ENCODE data around the gene EXOC6B.

The EXOC6B gene

DNA sequence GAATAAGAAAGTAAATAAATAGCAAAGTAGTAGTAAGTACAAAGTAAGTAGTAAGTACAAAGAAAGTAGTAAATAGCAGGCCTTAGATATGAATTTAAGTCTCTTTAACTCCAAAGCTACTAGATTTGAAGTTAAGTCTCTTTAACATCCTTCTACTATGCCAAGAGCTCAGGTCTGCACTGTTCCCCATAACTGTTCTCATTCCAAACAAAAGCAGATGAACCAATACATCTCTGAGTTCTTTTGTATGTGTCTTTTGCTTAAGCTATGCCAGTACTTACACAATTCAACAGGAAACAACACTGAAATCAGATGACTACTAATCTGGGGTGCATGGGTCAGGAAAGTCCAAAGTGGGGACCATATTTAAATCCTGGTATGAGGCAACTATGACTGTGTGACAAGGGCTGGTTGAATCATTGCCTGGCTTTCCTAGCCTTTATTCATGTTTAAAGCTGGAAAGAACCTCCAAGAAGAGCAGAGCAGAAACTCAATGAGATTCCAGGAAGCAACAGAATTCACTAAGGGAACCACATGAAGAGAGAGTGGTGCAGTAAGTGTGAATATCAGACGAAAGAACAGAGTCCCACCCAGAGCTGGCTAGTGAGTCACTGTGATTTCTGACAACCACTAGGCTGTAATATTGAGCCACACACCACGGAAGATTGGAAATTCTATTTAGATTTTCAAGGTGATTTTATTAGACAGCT lies 627.1 kb downstream of the EXOC6B start:
- peak; percentile 61 for DNase-seq

DNA sequence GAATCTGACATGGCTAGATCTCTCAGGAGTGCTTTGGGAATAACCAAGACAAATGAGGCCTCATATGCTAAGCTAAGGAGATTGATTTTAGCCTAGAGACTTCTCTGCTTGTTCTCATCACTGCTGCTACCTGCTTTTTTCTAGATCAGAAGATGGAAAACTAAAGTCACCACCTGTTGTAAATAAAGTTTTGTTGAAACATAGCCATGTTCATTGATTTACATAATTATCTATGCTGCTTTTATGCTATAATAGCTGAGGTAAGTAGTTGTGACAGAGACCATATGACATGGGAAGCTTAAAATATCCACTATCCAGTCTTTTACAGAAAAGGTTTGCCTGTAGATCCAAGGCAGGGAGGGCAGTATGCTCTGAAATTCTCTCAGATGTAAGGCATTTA lies 632.1 kb downstream of the EXOC6B start:
- no peak for DNase-seq

DNA sequence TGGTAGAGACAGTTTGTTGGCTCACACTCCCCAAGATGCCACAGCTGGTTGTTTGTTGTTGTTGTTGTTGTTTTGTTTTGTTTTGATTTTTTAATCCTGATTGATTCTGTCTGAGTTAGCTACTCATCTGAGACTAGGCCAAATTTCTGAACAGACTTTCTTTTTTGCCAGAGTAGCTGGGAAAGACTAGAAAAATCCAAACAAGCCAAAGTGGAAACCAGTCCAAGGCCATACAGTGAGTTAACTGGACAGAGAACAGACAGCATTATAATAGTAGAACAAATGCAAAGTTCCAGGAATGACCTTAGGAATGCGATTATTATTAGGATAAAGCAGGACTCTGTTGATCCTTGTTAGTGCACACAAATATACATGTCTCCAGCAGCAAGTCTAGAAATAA lies 634.4 kb downstream of the EXOC6B start:
- DNase-seq = no peak

DNA sequence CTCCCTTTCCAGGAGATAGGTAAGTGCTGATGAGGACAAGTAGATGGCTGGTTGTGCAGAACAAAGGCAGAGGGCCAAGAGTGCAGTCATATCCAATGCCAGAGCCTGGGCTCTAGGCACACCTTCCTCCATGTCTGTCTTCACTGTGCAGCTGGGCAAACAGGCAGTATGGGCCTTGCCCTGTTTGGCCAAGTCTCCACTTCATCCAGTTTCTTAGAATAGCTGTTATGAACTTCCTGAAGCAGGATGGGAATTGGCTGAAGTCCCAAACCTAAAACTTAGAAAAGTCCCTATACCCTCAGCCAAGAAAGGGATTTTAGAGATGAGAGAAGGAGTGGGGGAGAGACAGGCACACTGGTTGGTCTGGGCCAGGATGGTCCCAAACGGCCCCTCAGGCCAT lies 640.6 kb downstream of the EXOC6B start:
- DNase-seq = no peak

DNA sequence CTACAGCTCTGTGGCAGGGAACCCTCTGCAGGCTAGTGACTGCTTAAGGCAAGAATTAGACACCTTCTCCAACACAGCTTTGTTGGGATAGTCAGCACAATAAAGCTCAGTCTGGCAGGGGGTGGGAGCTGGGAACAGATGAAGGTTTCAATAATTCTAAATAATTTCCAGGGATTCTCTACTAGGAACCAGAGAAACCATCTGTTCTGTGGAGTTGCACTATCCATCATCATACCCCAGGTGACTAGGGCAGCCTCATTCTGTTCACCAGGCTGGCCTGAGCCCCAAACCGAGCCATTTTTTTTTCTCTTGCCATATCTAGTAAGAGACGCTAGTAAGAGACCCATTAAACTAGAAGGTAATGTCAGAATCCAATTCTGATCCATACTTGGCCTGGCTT lies 642.4 kb downstream of the EXOC6B start:
- no peak for DNase-seq

DNA sequence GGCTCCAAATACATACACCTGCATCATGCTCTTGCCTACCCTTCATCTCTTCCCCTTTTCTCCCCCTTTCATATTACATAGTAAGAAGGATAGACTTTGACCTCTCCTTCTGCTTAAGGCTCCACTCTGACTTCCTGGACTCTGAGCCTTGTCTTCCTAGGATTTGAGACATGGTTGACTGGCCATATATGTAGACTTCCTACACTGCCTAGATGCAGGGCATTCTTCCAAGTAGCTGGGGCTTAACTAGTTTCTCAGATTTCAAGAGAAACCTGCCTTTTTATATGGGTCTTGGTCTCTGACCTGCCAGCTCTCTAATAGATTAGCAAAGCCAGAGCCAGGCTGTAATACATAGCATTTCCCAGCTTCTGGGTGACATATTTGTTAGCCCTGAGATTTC lies 642.8 kb downstream of the EXOC6B start:
- no peak for DNase-seq

DNA sequence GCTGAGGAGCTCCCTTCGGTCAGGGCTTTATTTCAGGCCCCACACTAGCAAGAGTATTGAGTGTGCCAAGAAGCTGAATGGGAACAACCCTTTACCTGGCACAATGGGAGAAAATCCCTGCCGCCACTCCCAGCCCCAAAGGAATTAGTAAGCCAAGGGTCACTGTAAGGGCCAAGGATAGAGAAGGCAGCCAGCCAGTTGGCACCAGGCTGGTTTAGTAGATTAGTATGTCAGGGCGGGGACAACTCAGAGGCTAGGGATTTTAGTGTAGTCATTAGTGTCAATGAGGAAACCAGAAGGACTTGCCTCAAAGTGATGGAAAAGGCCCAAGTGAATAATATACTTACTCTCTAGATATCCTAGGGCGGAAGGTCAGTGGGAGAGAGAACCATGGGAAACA lies 643.3 kb downstream of the EXOC6B start:
- no peak for DNase-seq

DNA sequence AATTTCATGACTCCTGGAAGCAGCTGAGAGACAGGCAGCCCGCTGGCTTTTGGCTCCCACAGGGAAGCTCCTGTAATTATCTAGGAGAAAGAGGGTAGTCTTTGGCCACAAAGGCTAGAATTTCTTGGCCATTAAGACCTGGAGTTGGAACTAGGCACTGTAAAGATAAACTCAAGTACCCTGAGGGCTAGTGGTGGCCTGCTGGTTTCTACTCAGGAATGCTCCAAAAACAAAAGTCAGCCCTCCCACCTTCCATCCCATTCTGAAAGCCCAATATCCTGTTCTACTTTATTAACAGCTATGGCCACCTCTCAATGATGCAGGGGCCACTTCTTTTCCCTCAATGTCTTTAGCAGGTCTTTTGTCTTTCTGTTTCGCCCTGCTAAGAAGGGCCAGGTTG lies 644.2 kb downstream of the EXOC6B start:
- no peak for DNase-seq

DNA sequence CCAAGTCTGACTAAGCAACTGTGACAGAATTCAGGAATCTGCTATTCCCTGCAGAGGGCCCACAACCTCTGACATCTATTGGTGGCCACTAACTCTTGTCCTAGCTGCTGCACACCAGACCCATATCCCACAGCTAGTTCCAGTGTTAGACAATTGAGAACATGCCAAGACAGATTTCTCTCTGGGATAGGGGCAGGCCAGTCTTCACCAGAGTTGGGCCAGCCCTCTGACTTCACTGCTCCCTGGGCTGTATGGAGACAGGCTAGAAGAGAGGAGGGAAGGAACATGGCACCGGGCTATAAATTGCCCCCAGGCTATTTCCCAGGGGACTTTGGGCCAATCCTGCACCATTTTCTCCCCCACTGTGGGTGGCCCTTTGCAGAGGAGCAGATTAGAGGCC lies 645.5 kb downstream of the EXOC6B start:
- no peak for DNase-seq

DNA sequence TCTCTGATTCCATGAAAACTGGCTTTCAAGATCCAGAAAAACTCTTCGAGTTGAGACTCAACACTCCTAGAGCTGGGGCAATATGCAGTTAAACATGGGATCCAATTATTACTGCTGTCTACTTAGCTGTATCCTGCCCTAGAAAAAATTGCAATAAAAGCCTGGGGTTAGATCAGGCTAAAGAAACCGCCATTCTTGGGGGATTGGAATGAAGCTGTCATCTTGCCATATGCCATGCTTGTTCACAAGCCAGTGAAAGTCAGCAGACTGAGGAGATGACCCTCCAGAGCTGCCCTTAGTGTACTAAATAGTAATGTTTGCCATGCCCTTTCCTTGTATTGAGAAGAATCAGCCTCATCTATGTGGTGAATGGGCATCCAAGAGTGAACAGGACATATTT lies 647.3 kb downstream of the EXOC6B start:
- no peak for DNase-seq

DNA sequence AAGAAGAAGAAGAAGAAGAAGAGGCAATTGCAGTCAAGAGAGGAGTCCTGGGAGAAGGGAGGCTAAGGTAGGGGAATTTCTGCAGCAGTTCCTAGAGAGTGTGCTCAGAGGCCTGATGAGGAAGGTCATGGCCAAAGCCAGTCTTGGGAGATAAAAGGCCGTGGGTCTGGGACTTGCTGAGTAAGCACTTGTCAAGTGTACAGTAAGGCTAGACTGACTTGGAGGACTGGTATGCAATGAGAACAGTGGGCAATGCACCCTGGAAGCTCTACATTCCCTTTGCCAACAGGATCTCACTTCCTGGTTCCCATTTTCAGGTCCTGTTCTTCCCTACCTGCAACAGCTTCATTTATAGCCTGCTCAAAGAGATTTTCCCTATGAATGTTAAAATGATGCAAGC lies 649.6 kb downstream of the EXOC6B start:
- no peak for DNase-seq

DNA sequence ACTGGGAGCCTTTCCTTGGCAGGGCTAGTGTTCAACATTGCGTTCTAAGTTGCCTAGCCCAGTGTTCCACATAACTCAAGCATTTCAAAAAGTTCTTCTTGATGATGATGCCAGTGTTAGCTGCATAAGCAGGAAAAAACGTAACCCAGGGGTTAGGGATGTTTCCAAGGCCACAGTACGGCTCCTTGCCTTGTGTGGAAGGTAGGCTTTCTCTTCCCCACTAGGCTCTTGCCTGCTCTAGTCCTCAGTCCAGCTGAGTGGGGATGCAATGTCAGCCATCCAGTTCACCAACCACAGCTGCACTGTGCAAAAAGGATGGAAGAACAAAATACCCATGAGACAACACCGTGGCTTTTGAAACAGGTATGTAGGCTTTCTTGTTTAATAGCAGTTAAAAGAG lies 650.2 kb downstream of the EXOC6B start:
- no peak for DNase-seq

DNA sequence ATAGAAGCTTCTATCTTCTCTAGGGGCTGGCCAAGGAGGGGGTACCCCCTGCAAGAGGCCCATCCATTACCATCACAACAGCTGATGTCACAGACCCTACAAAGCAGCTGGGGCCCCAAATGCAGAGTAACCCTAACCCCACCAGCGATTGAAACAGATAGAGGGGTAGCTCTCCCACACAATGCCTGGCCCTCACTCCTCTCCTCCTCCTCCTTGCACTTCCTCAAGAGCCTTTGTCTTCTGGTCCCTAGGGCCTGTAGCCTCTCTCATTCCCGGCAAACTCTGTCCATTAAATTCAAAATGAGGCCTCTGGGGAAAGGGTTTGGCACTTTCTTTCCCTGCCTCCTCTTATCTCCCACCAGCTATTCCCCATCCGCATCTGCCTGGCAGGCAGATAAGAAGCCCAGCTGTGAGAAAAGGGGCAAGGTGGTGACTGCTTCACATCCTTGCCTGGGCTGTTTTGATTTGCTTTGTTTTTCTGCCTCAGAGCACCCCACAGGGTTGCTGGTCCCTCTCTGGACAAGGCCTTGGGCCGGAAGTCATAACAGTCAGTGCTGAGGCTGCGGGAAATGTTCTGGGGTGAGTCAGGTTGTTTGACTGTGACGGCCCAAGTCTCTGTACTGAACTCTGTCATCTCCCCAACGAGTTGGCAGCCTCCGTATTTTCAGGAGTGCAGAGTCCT lies 652.1 kb downstream of the EXOC6B start:
- no peak for DNase-seq

DNA sequence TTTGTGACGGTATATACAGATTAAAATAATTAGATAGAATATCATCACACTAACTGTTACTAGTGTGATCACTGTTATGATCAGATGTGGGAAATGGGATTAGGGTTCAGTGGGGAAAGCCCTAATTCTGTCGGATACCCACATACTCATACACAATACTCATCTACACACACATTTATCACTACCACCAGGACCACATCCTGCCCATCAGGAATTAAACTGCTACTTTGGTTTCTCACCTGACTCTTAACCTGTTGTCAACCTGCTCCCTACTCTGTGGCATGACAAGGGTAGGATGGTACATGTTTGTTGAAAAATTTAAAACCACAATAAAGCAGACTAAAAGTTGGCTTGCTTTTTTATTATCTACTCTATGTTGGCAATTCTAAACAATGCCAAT lies 653.4 kb downstream of the EXOC6B start:
- no peak for DNase-seq

DNA sequence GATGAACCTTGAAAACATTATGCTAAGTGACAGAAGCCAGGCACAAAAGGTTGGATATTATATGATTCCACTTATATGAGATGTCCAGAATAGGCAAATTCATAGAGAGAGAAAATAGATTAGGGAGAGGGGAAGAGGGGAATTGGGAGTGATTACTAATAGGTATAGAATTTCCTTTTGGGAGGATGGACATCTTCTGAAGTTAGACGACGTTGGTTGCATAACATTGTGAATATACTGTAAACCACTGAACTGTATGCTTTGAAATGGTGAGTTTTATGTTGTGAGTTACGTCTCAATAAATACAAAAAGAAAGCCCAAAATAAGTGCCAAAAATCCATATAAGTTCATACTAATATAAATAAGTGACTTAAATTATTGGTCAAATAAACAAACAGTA lies 659.6 kb downstream of the EXOC6B start:
- DNase-seq = no peak

DNA sequence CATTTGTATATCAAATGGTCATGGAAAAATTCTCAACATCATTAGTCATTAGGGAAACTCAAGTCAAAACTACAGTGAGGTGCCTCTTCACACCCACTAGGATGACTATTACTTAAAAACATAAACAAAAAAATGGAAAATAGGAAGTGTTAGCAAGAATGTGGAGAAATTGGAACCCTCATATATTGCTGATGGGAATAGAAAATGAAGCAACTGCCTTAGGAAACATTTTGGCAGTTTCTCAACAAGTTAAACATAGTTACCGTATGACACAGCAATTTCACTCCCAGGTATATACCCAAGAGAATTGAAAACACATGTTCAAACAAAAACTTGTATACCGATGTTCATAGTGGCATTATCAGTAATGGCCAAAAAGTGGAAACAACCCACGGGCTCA lies 660.0 kb downstream of the EXOC6B start:
- DNase-seq = no peak

DNA sequence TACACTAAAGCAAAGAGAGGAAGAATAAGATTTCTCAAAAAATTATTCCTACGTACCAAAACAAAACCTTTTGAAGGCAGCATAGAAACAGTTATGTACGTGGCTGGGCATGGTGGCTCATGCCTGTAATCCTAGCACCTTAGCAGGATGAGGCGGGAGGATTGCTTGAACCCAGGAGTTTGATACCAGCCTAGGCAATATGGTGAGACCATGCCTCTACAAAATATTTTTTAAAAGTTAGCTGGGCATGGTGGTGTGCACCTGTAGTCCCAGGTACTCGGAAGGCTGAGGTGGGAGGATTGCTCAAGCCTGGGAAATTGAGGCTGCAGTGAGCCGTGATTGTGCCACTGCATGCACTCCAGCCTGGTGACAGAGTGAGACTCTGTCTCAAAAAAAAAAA lies 663.3 kb downstream of the EXOC6B start:
- DNase-seq = no peak

DNA sequence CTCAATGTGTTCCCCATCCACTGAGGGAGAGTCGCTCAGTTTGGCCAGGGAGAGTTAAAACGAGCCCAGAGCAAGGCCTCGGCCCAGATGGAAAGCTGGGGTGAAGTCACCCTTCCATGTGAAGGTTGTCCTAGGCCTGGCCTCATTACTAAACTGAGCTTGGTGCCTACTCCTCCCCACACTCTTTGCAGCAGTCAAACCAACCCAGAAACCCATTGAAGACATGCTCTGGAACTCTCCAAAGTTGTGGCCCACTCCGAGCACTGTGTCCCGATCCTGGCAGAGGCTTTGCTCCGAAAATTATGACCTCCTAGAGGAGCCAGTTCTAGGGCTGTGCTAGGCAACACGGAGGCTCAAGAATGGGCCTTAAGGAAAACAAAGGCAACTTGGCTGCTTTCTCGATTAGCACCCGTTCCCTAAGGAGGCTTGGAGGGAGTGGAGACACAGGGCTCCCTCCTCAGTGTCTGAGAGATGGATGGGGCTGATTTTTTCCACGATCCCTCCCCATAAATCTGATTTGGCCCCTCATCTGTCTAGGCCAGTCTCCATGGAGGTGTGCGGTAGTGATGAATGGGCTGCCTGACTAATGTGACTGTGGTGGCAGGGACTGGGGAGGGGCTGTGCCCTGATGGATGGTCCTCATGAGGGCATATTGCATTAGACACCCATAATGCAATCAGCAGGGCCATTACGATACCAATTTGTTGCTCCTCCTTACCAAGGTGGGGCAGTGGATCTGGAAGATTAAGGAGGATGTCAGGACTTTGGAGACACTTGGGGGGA lies 666.4 kb downstream of the EXOC6B start:
- no peak for DNase-seq

DNA sequence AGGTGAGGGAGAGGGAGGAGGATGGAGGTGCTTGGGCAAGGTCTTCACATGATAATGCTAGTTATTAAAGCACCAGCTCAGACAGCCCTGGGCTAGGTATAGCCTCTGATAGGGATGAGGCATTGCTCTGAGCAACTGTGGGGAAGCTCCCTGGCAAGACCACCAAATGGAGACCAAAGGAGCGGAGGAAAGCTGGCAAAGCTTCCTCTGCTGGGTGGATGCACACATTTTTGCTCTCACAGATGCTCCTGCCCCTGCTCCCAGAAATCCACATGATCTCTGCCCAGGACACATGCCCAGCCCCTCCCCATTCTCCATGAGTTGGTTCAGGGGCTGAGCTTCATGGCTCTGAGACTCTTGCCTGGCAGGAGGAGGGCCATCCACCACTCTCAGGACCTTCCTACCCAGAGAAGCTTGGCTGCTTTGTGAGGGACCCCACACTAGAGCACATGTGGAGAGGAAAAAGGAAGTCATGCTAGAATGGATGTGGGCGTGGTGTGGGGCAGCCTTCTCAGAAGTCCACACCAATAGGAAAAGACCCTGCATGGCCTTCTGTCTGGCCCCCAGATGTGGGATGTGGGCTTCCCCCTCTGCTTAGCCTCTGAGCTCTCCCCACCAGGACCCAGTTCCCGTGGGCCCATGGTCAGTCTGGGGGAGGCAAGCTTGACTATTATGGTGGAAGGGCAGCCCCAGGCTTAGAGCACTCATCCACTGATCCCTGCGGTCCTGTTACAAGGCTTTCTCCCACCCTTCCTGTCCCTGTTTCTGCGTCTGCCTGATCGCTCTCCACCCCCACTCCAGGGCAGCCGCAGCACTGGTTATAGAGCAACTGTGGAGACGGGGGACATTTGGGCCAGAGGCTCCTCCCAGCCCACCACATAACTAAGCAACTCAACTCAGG lies 667.7 kb downstream of the EXOC6B start:
- no peak for DNase-seq

DNA sequence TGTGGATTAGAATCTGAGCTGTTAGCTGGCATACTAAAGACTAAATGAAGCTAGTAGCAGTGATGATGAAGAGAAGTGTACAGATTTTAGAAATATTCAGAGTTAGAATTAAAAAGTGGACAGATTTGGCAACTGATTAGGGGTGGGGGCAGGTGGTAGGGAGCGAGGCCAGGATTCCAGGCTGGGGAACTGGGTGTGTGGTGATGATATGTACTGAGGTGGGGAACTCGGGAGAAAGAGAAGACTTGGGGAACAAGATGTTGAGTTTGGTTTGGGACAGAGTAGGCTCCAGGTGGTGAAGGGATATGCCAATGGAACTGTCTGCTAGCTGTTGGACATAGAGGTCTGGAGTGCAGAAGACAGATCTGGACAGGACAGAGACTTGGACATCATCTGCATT lies 669.0 kb downstream of the EXOC6B start:
- no peak for DNase-seq

DNA sequence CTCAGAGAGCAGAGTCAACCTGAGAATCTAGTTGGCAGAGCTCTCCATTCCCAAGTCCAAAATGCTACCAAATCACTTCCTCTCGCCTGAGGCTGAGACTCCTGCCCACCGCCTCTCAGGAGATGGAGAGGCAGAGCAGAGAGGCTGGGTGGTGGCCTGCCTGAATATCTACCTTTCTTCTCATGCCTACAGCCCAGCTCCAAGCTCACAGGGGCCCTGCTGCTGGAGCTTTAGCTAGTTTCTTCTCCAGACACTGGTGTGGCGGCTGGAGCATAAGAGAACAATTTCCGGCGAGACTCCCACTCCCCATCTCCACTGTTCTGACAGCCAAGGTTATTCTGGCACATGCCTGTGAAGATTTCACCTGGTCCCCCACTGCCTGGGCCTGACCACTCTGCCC lies 670.1 kb downstream of the EXOC6B start:
- DNase-seq = no peak

DNA sequence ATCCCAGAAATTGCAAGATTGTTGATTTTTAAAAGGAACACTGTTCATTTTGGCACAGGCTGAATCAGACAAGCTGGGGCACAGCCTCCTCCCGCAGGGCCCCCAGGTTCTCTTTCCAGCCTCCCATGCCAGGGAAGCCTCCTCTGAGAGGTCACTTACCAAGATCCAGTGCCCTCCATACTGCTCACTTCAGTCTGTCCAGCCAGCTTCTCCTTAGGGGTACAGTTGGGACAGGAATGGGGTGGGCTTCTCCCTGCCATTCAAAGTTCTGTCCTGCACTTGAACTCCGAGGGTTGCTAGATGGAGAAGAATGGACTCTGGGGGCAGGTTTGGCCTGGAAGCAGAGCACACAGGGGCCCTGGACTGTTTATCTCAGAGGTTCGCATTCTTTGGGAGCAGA lies 670.7 kb downstream of the EXOC6B start:
- no peak for DNase-seq

DNA sequence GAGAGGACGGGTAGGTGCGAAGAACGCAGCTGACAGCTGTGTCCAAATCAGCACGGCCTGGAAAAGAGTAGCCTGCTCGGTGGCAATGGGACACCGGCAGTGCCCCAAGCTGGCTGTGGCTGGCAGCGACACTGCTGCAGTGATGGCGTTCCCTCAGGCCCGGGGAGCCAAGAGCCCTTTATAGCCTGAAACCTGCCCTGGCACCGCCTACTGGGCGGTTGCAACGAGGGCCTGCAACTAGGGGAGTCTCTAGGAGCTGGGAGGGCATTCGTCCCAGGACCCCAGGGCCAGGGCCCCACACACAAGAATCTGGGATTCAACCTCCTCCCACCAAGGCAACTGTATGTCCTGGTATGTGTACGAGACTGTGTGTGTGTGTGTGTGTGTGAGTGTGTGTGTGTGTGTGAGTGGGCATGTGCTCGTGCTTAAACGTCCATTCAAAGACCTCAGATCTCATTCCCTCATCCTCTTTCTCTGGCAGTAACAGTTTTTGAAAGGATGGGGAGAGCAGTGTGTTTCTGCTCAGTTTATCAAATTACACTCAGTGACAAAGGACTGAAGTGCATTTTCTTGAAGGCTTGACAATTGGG lies 671.4 kb downstream of the EXOC6B start:
- no peak for DNase-seq
